GM20000 (cell line): ENCODE measurements around the gene HEG1.

Experiments
- DNase-seq: peaks from one replicate; pipeline ENCODE4 v3.0.0; 2012; ENCODE audit warnings: low spot score
- CTCF ChIP-seq: IDR thresholded peaks from 2 replicates; pipeline ENCODE4 v1.5.1; 2012; ENCODE audit warnings: mild to moderate bottlenecking, control low read depth; ENCODE audit errors: extremely low read depth, missing control alignments

HEG1 gene

GRCh38 chr3:124934577-124934976 lies 121.2 kb downstream of the HEG1 start, which contains the start of gene MUC13:
Gene MUC13 (minus strand): TSS chr3:124934751. CDS start chr3:124934712, 39 bp downstream.
- TF ChIP-seq CTCF = no peak

GRCh38 chr3:124928333-124929202 lies 127.2 kb downstream of the HEG1 start:
- TF ChIP-seq CTCF = peak; percentile 63
- DNase-seq = peak; percentile 45

More at GRCh38 chr3:124934577-124934976, 121.2 kb downstream of the HEG1 start, which contains the start of gene MUC13:
- DNase-seq = no peak

- DNase-seq = peak; percentile 36
- no peak for TF ChIP-seq CTCF
Measured at GRCh38 chr3:124927574-124928045, 128.2 kb downstream of the HEG1 start.

- no peak for DNase-seq
- TF ChIP-seq CTCF = no peak
Measured at GRCh38 chr3:124926426-124927101, 129.2 kb downstream of the HEG1 start.

- DNase-seq = no peak
Measured at GRCh38 chr3:124924741-124925140, 131.1 kb downstream of the HEG1 start.

GRCh38 chr3:124923833-124924232 lies 132.0 kb downstream of the HEG1 start:
- DNase-seq = no peak
- TF ChIP-seq CTCF = no peak

More at GRCh38 chr3:124924741-124925140, 131.1 kb downstream of the HEG1 start:
- TF ChIP-seq CTCF = no peak

GRCh38 chr3:124920718-124921117 lies 135.1 kb downstream of the HEG1 start:
- DNase-seq = no peak
- TF ChIP-seq CTCF = no peak
